NCI-H2196 treated with DMSO at 0.1 percent for 48 hours (cell line): ENCODE results near the gene ACSF3.
"Not testable (repeated sequence)": the region's sequence is repeated elsewhere in the genome, so short reads cannot be mapped to it uniquely, and the experiment has no call there.

Source experiments
- DNase-seq: peaks from one replicate; lab custom pipeline; 2025; ENCODE audit not compliant: unreplicated experiment; lab: John Stamatoyannopoulos, UW

The ACSF3 gene

GRCh38 chr16:89072548-89073130 lies 21.0 kb upstream of the ACSF3 start:
- DNase-seq: no peak

- DNase-seq: no peak
Measured at GRCh38 chr16:89073346-89074071, 20.1 kb upstream of the ACSF3 start.

- DNase-seq: not testable (repeated sequence)
Measured at GRCh38 chr16:89074072-89074674, 19.5 kb upstream of the ACSF3 start.

GRCh38 chr16:89074803-89075688 lies 18.6 kb upstream of the ACSF3 start:
- no peak for DNase-seq

- DNase-seq: no peak
Measured at GRCh38 chr16:89076159-89076558, 17.5 kb upstream of the ACSF3 start.

GRCh38 chr16:89077076-89077475 lies 16.6 kb upstream of the ACSF3 start:
- no peak for DNase-seq

- no peak for DNase-seq
Measured at GRCh38 chr16:89078172-89078571, 15.5 kb upstream of the ACSF3 start.

- DNase-seq: no peak
Measured at GRCh38 chr16:89079434-89079980, 14.1 kb upstream of the ACSF3 start.

- DNase-seq: no peak
Measured at GRCh38 chr16:89080196-89080853, 13.3 kb upstream of the ACSF3 start.

- no peak for DNase-seq
Measured at GRCh38 chr16:89081556-89081955, 12.1 kb upstream of the ACSF3 start.

- DNase-seq: no peak
Measured at GRCh38 chr16:89084411-89084810, 9.2 kb upstream of the ACSF3 start.

GRCh38 chr16:89084814-89085612 lies 8.6 kb upstream of the ACSF3 start:
- DNase-seq: no peak

- DNase-seq: no peak
Measured at GRCh38 chr16:89085755-89086154, 7.9 kb upstream of the ACSF3 start.

GRCh38 chr16:89087922-89088497 lies 5.6 kb upstream of the ACSF3 start:
- no peak for DNase-seq

GRCh38 chr16:89089120-89089519 lies 4.5 kb upstream of the ACSF3 start:
- DNase-seq: no peak

GRCh38 chr16:89090182-89090630 lies 3.4 kb upstream of the ACSF3 start:
- peak; percentile 62 for DNase-seq

GRCh38 chr16:89090669-89091426 lies 2.8 kb upstream of the ACSF3 start:
- DNase-seq: no peak

- no peak for DNase-seq
Measured at GRCh38 chr16:89092013-89092412, 1.6 kb upstream of the ACSF3 start.

- DNase-seq: not testable (repeated sequence)
Measured at GRCh38 chr16:89093252-89093601, 425 bp upstream of the ACSF3 start.
